ENCODE data around the gene ELOVL4.

- no peak for TF ChIP-seq POLR2AphosphoS5 (IDR thresholded peaks at IDR 0.05; ENCODE audit: insufficient read depth in 1 of 2, low read depth in 1 of 2)
- TF ChIP-seq CTCF (IDR thresholded peaks at IDR 0.05), result no peak
Measured at GRCh38 chr6:79872303-79872702, 75.0 kb downstream of the ELOVL4 start.

Data from vagina (tissue), 2 donors.